Activated CD8-positive, alpha-beta memory T cell treated with anti-CD3 and anti-CD28 coated beads, Interleukin-2, amount 50 U/mL, for 24 hours (primary cell): ENCODE data around the gene CHRNA7.

ENCODE experiments used
- DNase-seq: peaks from one replicate; pipeline ENCODE4 v3.0.0-alpha.2; 2020; ENCODE audit errors: extremely low read depth

The CHRNA7 gene

GRCh38 chr15:32029862-32030781 lies at the start of gene CHRNA7:
TSS of gene CHRNA7 (plus strand) at chr15:32030515. CDS start at chr15:32030595, 80 bp downstream.
- DNase-seq, result no peak

DNA sequence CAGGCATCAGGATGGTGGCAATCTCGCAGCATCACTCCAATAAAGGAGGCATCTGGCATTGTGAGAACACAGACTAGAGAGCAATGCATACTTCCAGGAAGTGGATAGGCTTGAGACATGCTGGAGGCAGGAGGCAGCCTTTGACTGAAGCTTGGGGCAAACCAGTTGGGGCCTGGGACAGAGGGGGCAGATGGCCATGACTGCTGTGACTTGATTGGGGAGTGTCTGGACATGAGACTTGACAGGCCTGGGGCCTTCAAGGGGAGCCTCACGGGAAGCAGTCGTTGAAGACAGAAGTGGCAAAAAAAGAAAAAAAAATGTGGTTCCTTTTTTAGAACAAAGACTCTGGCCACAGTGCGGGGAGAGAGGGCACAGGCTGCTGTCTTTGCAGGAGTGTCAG lies 44.7 kb upstream of the CHRNA7 start:
- no peak for DNase-seq

GRCh38 chr15:31993062-31993461 lies 37.3 kb upstream of the CHRNA7 start:
- DNase-seq, result no peak

GRCh38 chr15:31997711-31998110 lies 32.6 kb upstream of the CHRNA7 start:
- no peak for DNase-seq

DNA sequence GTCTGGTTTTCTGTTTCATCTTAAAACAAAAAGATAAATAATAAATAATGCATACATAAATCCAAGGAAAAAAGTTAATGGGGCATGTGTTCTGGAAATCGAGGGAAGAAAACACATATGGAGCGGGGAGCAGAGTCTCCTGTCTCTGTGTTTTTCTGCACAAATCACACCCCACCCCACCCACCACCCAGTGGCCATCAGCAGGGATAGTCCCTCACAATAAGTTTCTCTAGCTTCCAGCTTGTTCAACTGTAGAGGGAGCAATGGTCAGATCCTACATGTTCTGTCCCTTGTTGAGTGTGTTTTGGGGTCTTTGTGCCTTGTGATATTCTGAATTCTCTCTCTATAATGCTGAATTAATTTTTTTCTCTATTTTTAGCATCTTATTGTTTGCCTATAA lies 26.8 kb upstream of the CHRNA7 start:
- DNase-seq, result no peak

- no peak for DNase-seq
Observed at GRCh38 chr15:32004249-32004648, 26.1 kb upstream of the CHRNA7 start.

DNA sequence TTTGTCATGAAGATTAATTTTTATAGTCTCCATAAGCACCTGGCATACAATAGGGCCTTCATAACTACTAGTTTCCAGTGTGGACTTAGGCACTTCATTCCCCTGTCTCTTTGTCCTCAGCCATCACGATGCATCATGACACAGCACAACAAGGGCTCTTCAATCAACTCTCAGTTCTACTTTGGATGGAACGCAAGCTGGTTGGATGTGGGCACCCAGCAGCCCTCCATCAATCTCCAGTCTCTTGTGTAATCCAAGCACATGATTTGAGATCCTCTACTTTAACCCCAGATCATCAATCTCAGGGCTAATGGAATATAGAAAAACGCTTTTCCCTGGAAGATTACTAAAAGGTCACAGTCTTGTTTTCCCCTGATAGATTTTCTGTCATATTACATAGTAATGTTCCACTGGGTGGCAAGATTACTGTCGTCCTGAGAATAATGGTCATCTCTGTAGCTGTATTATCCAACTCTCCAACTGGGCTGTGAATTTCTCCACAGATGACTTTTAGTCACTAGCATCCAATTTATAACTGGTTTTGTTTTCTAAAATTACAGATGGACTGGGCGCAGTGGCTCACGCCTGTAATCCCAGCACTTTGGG lies 22.9 kb upstream of the CHRNA7 start:
- DNase-seq, result no peak

DNA sequence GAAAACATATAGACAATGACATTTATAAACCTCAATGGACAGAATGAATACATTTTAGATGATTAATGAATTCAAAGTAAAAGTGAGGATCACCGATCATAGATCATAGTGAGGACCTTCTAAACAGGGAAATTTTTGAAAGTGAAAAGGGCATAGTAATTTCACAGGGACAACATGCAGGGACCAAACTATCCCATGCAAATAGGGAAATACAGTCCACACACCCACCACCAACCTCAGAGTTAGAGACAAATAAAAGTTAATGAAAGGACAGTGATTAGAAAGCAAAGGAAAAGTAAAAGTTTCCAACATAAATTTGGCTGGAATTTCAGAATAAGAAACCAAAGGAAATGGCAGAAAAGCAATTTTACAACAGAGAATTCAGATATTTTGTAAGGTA lies 15.4 kb upstream of the CHRNA7 start:
- no peak for DNase-seq

DNA sequence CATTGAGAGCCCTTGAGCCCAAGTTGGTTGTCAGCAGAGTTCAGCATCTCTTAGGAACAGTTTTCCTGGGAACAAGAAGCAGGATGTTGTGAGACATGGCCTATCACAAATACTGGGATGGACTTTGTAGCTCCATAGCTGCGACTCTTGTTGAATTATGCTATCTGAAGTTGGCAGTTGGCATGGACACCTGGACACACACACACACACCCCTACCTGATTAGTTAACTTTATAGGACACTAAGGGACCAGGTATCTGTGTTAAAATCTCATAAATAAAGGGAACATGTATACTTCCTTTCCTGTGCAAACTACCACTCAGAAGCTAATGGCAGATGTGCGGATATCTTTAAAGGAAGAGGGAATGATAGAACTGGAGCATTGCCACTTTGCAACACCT lies 10.2 kb upstream of the CHRNA7 start:
- DNase-seq, result no peak

GRCh38 chr15:32028921-32029320 lies 1.4 kb upstream of the CHRNA7 start:
- no peak for DNase-seq

GRCh38 chr15:32029409-32029861 lies 880 bp upstream of the CHRNA7 start:
- no peak for DNase-seq

DNA sequence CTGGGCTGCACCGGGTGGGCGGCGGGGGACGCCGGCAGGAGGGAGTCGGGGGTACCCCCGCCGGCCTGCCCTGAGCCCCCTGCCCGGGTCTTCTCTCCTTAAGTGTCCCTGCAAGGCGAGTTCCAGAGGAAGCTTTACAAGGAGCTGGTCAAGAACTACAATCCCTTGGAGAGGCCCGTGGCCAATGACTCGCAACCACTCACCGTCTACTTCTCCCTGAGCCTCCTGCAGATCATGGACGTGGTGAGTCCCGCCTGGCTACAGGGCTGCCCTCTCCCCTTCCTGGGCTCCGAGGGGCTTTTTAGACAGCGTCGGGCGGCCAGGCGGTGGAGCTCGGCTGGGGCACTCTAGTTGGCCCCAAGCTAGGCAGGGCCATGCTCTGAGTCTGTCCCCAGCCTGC lies 480 bp downstream of the CHRNA7 start:
- DNase-seq, result no peak

- no peak for DNase-seq
Observed at GRCh38 chr15:32033186-32033890, 3.0 kb downstream of the CHRNA7 start.

DNA sequence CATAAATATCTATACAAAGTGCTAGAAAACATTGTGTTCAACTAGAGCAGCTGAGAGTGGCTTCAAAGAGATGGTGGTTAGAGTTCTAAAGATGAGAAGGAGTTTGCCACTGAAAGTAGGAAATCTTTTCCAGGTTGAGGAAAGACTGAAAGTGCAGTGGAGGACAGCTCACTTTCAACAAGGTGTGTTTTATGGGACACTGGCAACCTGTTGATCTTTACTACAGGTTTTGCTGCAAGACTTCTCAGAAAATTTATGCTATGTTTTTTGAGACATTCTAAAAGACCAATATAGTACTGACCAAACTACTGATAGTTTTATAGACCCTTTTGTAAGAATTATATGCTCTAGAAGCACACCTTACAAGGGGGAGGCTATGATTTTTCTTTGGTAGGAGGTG lies 3.8 kb downstream of the CHRNA7 start:
- no peak for DNase-seq

DNA sequence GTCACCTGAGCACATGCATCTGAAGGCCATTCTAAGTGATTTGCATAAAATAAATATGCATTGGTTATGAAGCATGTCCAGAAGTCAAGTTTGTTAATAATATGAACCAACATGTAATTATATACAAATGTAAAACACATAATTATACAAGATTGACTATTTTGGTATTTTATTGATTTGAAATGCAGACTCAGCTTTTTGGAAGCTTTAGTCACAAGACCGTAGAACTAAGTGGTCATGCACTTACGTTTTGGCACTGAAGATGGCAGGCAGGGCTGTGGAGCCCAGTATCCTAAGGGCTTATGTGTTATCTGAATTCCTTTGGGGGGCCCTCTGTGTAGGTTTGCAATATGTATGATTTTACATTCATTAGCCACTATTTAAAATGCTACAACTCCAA lies 5.0 kb downstream of the CHRNA7 start:
- DNase-seq, result no peak

GRCh38 chr15:32036971-32037370 lies 6.7 kb downstream of the CHRNA7 start:
- no peak for DNase-seq

- DNase-seq, result no peak
Observed at GRCh38 chr15:32041294-32041693, 11.0 kb downstream of the CHRNA7 start.

DNA sequence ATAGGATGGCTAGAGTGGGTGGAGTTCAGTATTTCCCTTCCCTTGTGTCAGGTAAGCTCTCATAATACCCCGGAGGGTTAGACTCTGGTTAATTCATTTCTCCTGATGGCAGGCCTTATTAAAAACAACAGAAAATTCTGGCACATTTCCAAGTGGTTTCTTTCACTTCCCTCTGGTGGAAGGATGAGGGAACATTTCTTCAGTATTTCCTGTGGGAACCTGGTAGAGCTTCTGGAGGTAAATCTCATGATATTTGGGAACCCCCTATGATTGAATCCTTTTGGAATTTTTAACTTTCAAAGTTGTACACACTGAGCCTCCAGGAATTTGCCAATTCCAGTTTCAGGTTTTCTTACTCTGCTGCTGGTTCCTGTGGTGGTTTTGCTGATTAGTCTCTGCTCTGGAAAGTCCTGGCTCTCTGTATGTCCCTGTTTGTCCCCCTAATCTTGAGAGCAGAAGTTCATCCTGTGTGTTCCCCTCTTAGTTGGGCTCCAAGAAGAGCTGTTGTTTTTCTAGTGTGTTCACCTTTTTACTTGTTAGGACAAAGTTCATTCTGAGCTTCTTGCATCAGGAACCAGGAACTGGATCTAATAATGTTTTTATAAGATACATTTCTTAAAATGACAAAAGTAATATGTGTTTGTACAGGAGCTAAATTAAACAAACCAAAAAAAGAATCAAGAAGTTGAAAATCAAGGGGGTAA lies 12.1 kb downstream of the CHRNA7 start:
- DNase-seq, result no peak

DNA sequence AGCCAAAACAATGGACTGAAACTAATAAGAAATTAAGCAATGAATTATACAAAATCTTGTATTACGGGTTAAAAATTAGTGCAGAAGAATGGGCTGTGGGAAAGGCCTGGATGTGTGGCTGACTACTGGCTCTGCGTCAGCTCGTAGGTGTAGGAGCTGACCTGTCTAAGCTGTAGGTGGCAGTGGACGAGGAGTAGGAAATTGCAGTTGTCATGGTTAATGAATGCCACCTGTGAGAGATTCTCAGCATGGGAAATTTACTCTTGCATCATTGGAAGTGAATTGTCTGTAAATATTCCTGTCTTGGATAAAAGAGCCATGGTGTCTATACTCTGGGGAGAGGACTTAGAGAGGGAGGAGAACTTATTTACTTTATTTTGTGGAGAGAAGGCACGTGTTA lies 23.4 kb downstream of the CHRNA7 start:
- DNase-seq, result no peak

- DNase-seq, result no peak
Observed at GRCh38 chr15:32057876-32058425, 27.6 kb downstream of the CHRNA7 start.

DNA sequence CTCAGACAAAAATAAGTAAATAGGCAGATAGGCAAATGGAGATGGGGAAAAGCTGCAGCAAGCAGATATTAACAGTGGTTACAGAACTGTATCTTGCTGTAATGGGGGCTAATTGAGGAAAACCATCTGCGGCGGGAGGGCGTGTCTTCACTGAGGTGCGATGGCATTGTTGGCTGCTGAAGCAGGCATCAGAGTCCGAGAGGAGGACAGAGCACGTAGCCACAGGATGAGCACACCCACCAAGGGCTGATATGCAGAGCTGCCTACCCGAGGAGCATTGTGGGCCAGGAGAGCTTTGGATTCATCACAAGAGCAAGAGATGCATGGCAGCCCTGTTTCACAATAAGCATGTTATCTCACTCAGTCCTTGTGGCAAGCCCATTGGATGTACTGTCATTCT lies 30.4 kb downstream of the CHRNA7 start:
- DNase-seq, result no peak

- DNase-seq, result no peak
Observed at GRCh38 chr15:32067115-32067514, 36.8 kb downstream of the CHRNA7 start.
